DOHH2 (cell line): ENCODE measurements around the gene AKR1C4.
"Not testable (repeated sequence)": the region's sequence is repeated elsewhere in the genome, so short reads cannot be mapped to it uniquely, and the experiment has no call there.

Experiments
- H3F3A ChIP-seq: fragments of 200-600 bp; sonication (generic), shearing (Covaris generic); 2 replicates; pipeline ENCODE4 v1.6.0; 2016; ENCODE audit warnings: antibody characterized with exemption, mild to moderate bottlenecking; ENCODE audit not compliant: control insufficient read depth, insufficient read depth
- H3K27ac ChIP-seq: fragments of 200-600 bp; sonication (generic); 2 replicates; pipeline ENCODE4 v1.5.1; 2014; ENCODE audit warnings: low read depth, mild to moderate bottlenecking, low read length, moderate library complexity
- H3K27me3 ChIP-seq: fragments of 200-600 bp; sonication (generic); 2 replicates; pipeline ENCODE4 v1.6.1; 2014; ENCODE audit warnings: mild to moderate bottlenecking, low read length, mixed read lengths; ENCODE audit not compliant: control insufficient read depth
- H3K36me3 ChIP-seq: fragments of 200-600 bp; sonication (generic); 2 replicates; pipeline ENCODE4 v1.6.1; 2014; ENCODE audit warnings: mild to moderate bottlenecking, low read length, moderate library complexity, mixed read lengths; ENCODE audit not compliant: control insufficient read depth
- H3K4me1 ChIP-seq: fragments of 200-600 bp; sonication (generic); 2 replicates; pipeline ENCODE4 v1.6.1; 2014; ENCODE audit warnings: mild to moderate bottlenecking, low read length, mixed read lengths; ENCODE audit not compliant: control insufficient read depth
- H3K4me2 ChIP-seq: fragments of 200-600 bp; sonication (generic); 2 replicates; pipeline ENCODE4 v1.6.0; 2014; ENCODE audit warnings: mild to moderate bottlenecking, low read length, moderate library complexity
- H3K4me3 ChIP-seq: fragments of 200-600 bp; sonication (generic); 2 replicates; pipeline ENCODE4 v1.5.1; 2014; ENCODE audit warnings: mild to moderate bottlenecking, low read length, mixed read lengths
- H3K79me2 ChIP-seq: fragments of 200-600 bp; sonication (generic); 2 replicates; pipeline ENCODE4 v1.6.1; 2014; ENCODE audit warnings: mild to moderate bottlenecking, low read length, mixed read lengths; ENCODE audit not compliant: control insufficient read depth
- H3K9me2 ChIP-seq: fragments of 200-600 bp; sonication (generic); replicated peaks from 2 replicates; pipeline ENCODE4 v1.6.1; 2014; ENCODE audit warnings: mild to moderate bottlenecking, low read length, mixed read lengths; ENCODE audit not compliant: control insufficient read depth
- H3K9me3 ChIP-seq: fragments of 200-600 bp; sonication (generic); 2 replicates; pipeline ENCODE4 v1.6.1; 2014; ENCODE audit warnings: antibody characterized with exemption, low read length, mixed read lengths; ENCODE audit not compliant: control insufficient read depth, insufficient read depth
- H4K20me1 ChIP-seq: fragments of 200-600 bp; sonication (generic); 2 replicates; pipeline ENCODE4 v1.6.0; 2014; ENCODE audit warnings: low read depth, mild to moderate bottlenecking, antibody characterized with exemption, low read length, moderate library complexity; ENCODE audit not compliant: control insufficient read depth, insufficient read depth
- CTCF ChIP-seq: fragments of 200-600 bp; sonication (generic); IDR thresholded peaks from one replicate; pipeline ENCODE4 v1.5.1; 2014; ENCODE audit warnings: antibody characterized with exemption, mild to moderate bottlenecking, low read depth, low read length; ENCODE audit not compliant: poor library complexity, severe bottlenecking
- EZH2phosphoT487 ChIP-seq: fragments of 200-600 bp; sonication (generic); IDR thresholded peaks from 2 replicates; pipeline ENCODE4 v1.6.1; 2017; ENCODE audit warnings: borderline replicate concordance, mild to moderate bottlenecking, antibody characterized with exemption, low read length, moderate library complexity, mixed read lengths

The AKR1C4 gene

GRCh38 chr10:5252177-5253037 lies 55.8 kb downstream of the AKR1C4 start:
- H3K4me3 ChIP-seq = no peak overlapping the region
- no peaks in the 10 kb centered on the region for H3K79me2 ChIP-seq
- H3K9me2 ChIP-seq = no peaks in the 10 kb centered on the region
- no peaks in the 10 kb centered on the region for H3F3A ChIP-seq
- TF ChIP-seq EZH2phosphoT487 (no peak), CTCF (no peak)
- no peaks in the 10 kb centered on the region for H3K36me3 ChIP-seq
- no peaks in the 10 kb centered on the region for H3K4me1 ChIP-seq
- H3K27ac ChIP-seq = no peak overlapping the region
- H3K4me2 ChIP-seq = no peak overlapping the region
- H3K27me3 ChIP-seq = no peaks in the 10 kb centered on the region
- H3K9me3 ChIP-seq = no peaks in the 10 kb centered on the region
- H4K20me1 ChIP-seq = no peaks in the 10 kb centered on the region

GRCh38 chr10:5254488-5254887 lies 57.9 kb downstream of the AKR1C4 start:
- Histone ChIP-seq H3K27ac (no peak overlapping the region), H3K4me1 (no peaks in the 10 kb centered on the region), H3K4me3 (no peak overlapping the region), H3K9me2 (no peaks in the 10 kb centered on the region), H3K4me2 (no peak overlapping the region), H4K20me1 (no peaks in the 10 kb centered on the region), H3K79me2 (no peaks in the 10 kb centered on the region), H3K36me3 (no peaks in the 10 kb centered on the region), H3F3A (no peaks in the 10 kb centered on the region), H3K27me3 (no peaks in the 10 kb centered on the region), H3K9me3 (no peaks in the 10 kb centered on the region)
- TF ChIP-seq CTCF (no peak), EZH2phosphoT487 (no peak)

- not testable (repeated sequence) for H4K20me1 ChIP-seq, H3K27ac ChIP-seq, H3F3A ChIP-seq, H3K27me3 ChIP-seq, H3K4me3 ChIP-seq, H3K9me2 ChIP-seq, H3K79me2 ChIP-seq, H3K9me3 ChIP-seq, H3K4me1 ChIP-seq, H3K36me3 ChIP-seq, H3K4me2 ChIP-seq
Measured at GRCh38 chr10:5257768-5258167, 61.1 kb downstream of the AKR1C4 start.

GRCh38 chr10:5259132-5259951 lies 62.7 kb downstream of the AKR1C4 start:
- H4K20me1 ChIP-seq = no peaks in the 10 kb centered on the region
- no peaks in the 10 kb centered on the region for H3K9me3 ChIP-seq
- H3K79me2 ChIP-seq = no peaks in the 10 kb centered on the region
- TF ChIP-seq EZH2phosphoT487 = no peak
- TF ChIP-seq CTCF = no peak
- H3K4me2 ChIP-seq = no peak overlapping the region
- no peaks in the 10 kb centered on the region for H3K9me2 ChIP-seq
- no peaks in the 10 kb centered on the region for H3K4me1 ChIP-seq
- no peak overlapping the region for H3K4me3 ChIP-seq
- H3K27me3 ChIP-seq = no peaks in the 10 kb centered on the region
- H3K36me3 ChIP-seq = no peaks in the 10 kb centered on the region
- no peaks in the 10 kb centered on the region for H3F3A ChIP-seq
- no peak overlapping the region for H3K27ac ChIP-seq
